NCI-H1436 (cell line): ENCODE measurements around the gene SLC26A5.
"Not testable (repeated sequence)": the region's sequence is repeated elsewhere in the genome, so short reads cannot be mapped to it uniquely, and the experiment has no call there.

ENCODE experiments used
- DNase-seq: peaks from one replicate; lab custom pipeline; 2025; lab: John Stamatoyannopoulos, UW

Gene SLC26A5, protein sequence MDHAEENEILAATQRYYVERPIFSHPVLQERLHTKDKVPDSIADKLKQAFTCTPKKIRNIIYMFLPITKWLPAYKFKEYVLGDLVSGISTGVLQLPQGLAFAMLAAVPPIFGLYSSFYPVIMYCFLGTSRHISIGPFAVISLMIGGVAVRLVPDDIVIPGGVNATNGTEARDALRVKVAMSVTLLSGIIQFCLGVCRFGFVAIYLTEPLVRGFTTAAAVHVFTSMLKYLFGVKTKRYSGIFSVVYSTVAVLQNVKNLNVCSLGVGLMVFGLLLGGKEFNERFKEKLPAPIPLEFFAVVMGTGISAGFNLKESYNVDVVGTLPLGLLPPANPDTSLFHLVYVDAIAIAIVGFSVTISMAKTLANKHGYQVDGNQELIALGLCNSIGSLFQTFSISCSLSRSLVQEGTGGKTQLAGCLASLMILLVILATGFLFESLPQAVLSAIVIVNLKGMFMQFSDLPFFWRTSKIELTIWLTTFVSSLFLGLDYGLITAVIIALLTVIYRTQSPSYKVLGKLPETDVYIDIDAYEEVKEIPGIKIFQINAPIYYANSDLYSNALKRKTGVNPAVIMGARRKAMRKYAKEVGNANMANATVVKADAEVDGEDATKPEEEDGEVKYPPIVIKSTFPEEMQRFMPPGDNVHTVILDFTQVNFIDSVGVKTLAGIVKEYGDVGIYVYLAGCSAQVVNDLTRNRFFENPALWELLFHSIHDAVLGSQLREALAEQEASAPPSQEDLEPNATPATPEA

DNA sequence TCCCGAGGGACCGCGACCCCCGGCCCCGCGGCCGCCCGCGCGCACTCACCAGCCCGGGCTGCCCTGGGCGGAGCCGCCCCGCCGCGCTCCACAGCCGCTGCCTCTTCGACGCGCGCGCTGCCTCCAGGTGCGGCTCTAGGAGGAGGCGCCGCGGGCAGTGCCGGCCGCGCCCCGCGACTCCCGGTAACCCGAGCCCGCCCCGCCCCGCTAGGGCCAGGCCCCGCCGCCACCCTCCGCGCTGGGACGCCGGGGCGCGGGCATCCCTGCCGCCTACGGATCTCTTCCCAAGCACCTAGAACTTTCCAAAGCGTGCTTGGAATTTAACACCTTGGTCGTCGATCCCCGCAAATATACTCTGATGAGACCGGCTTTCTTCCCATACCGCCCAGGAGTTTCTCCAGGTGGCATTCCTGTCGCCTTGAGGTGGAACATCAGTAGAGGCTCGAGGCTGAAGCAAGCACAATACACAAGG, at the start of gene SLC26A5:
SLC26A5 (minus strand) TSS at position 159 of the 472 bp plus-strand sequence. CDS start 24,693 bp downstream, outside the sequence.
- peak; percentile 29 for DNase-seq

DNA sequence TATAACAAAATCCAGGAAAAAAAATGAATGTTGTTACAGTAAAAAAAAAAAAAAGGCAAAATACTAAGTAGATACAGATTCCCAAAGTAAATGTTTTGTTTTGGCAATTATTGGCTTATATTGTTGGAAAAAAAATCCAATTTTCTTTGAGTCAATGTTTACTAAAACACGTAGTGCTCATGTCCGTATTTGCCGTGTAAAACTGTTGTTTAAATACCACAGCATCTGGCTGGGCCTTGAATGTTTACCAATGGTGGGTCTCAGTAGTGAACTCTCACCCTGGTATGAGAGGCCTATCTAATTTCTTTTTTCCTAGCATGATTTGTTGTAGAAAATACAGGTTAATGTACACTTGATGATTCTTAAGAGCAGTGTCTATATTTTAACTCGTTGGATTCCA, 41.4 kb upstream of the SLC26A5 start:
- DNase-seq: no peak

DNA sequence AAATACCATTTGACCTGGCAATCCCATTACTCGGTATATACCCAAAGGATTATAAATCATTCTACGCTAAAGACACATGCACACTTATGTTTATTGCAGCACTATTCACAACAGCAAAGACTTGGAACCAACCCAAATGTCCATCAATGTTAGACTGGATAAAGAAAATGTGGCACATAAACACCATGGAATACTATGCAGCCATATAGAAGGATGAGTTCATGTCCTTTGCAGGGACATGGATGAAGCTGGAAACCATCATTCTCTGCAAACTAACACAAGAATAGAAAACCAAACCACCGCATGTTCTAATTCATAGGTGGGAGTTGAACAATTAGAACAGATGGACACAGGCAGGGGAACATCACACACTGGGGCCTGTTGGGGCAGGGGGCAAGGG, 40.9 kb upstream of the SLC26A5 start:
- not testable (repeated sequence) for DNase-seq

DNA sequence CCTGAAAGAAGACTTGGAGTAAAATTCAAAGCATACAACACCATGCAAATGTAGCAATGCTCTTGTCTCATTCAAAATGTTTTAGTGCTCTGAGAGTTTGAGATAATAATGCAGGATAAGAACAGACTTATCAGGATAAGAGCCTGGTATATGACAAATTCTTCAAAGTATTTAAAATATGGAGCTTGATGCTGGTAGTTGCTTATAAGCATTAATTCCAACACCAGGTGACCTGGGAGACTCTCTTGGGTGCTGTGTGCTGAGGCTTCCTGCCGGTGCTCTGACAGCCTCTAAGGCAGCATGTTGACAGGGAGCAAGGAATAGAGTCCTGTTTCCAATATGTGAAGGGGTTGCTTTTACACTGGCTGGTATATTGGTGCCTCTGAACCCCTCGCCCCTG, 34.8 kb upstream of the SLC26A5 start:
- DNase-seq: no peak

DNA sequence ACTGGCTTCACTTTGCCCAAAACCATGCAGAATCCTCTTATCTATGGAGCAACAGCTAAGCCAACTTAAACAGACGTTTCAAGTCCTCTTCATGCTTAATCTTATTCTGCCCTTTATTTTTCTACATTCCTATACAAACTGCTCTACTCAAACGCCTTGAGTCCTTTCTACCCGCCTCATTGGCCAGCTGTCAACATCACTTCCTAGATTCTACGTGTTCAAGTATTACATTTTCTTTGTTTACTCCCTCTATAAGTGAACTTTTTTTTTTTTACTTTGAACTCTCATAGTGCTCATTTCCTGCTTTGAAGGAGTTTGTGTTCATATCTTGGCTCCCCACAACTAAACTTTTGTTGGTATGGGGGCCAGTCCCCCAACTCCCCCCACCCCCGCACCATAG, 28.9 kb upstream of the SLC26A5 start:
- no peak for DNase-seq

DNA sequence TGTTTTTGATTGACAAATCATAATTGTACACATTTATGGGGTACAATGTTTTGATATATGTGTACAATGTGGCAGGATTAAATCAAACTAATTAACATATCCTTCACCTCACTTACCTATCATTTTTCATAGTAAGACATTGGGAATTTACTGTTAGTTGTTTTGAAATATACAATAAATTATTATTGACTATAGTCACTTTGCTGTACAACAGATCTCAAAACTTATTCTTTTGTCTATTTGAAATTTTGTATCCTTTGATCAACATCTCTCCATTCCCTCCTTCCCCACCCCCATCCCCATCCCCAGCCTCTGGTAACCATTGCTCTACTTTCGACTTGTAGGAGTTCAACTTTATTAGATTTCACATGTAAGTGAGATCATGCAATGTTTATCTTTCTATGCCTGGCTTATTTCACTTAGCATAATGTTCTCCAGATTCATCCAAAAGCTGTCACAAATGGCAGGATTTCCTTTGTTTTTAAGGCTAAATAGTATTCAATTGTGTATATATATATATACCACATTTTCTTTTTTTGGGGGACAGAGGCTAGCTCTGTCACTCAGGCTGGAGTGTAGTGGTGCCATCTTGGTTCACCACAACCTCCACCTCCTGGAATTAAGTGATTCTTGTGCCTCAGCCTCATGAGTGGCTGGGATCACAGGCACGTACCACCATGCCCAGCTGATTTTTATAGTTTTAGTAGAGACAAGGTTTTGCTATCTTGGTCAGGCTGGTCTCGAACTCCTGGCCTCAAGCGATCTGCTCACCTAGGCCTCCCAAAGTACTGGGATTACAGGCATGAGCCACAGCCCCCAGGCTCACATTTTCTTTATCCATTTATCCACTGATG, 23.3 kb upstream of the SLC26A5 start:
- DNase-seq: no peak

DNA sequence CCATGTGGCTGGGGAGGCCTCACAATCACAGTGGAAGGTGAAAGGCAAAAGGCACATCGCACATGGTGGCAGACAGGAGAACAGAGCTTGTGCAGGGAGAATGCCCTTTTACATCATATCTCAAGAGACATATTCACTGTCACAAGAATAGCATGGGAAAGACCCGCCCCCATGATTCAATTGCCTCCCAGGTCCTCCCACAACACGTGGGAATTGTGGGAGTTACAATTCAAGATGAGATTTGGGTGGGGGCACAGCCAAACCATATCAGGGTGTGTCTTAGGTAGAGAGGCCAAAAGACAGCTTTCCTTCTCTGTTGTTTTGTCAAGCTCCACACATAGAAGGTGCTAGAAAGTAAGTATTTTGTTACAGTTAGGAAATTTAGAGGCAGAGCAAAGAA, 20.8 kb upstream of the SLC26A5 start:
- DNase-seq: no peak

DNA sequence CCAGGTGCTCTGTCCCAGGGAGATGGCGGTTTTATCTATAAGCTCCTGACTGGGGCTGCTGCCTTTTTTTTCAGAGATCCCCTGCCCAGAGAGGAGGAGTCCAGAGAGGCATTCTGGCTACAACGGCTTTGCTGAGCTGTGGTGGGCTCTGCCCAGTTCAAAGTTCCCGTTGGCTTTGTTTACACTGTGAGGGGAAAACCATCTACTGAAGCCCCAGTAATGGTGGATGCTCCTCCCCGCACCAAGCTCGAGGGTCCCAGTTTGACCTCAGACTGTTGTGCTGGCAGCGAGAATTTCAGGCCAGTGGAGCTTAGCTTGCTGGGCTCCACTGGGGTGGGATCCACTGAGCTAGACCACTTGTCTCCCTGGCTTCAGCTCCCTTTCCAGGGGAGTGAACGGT, 16.4 kb upstream of the SLC26A5 start:
- no peak for DNase-seq

DNA sequence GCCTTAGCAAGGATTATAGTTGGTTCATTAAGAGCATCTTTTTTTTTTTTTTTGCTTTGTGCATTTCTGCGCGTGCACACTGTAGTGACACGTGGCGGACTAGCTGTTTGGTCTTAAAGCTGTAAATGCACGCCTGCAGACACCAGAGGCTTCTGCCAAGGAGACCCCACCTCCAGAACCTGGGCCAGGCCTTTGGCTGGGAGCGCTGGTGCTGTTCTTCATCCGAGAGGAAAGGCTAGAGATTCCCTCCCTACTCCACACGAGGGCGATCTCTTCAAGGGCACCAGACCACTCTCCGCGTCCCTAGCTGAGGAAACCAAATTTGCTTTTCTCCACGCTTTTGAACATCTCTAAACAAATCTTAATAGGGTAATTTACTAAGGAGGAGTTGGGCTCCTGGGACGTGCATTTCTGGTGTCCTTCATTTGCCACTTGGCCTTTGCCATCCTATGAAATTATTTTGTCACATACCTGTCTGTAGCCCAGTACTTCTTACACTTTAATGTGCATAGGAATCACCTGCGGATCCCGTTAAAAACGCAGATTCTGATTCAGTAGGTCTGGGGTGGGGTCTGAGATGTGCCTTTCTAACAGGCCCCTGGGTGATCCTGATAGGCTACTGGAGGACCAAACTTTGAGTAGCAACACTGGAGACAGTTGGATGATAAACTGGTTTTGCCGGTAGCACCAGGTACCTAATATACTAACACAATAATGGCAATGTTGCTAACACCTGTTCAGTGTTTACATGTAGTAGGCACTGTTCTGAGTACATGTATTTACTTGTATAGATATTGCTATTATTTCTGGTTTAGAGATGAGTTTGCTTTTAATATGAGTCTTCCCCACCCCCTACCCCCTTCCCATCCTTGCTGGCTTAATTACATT, 1.3 kb upstream of the SLC26A5 start:
- DNase-seq: peak; percentile 50

DNA sequence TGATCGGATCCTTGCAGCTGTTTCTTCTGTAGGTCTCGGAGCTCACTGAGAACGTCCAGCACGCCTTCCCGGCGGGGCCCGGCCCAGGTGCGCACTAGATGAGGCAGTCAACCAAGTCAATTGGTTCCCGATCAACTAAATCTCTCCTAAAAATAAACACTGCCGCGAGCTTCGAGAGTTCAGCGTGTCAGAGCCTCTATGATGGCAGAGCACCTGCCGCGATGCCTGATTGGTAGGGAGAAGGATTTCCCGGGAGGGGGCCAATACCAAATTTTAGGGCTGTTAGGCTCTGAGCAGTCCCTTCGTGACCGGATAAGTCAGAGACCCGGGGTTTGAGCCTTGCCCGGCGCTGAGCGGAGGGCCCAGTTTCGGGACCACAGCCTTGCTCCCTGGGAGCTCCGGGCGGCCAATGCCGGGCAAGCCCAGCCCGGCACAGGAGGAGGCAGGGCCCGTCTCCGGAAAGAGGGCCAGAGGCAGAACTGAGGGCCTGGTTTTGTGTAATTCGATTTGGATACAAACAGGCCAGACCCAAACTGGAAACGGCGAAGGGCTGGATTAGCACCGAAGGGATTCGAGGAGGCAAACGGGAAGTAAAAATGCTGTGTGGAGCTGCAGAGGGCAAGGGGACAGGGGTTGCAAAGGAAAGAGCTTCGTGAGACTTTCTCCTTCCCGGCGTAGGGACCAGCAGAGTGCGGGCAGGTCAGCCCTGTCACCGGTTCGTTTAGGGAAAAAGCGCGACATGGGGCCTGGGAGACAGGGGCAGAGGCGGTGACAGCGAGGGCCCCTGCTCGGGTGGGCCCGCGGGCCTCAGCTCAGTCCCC, 569 bp downstream of the SLC26A5 start:
- DNase-seq: no peak

DNA sequence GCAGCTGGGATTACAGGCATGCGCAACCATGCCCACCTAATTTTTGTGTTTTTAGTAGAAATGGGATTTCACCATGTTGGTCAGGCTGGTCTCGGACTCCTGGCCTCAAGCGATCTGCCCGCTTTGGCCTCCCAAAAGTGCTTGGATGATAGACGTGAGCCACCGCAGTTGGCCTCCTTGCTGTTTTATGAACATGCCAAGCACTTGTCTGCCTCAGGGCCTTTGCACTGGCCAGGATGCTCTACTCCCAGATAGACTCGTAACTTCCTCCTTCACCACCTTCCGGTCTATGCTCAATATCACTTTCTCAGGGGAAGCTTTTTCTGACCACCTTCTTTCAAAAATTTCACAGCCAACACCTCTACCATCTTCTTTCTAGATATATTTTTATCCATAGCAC, 6.3 kb downstream of the SLC26A5 start:
- DNase-seq: no peak

DNA sequence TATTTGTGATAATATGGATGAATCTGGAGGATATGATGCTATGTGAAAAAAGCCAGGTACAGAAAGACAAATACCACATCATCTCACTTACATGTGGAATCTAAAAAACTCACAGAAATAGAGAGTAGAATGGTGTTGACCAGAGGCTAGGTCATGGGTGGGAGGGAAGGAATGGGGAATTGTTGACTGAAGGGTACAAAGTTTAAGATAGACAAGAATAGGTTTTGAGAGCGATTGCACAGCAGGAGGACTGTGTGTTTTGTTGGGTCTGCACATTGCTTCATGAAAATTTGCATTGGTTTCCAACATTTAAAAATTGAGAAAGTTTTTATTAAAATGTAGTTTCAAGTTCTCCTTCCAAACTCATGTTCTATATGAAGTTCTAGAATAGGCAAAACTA, 8.4 kb downstream of the SLC26A5 start:
- no peak for DNase-seq

DNA sequence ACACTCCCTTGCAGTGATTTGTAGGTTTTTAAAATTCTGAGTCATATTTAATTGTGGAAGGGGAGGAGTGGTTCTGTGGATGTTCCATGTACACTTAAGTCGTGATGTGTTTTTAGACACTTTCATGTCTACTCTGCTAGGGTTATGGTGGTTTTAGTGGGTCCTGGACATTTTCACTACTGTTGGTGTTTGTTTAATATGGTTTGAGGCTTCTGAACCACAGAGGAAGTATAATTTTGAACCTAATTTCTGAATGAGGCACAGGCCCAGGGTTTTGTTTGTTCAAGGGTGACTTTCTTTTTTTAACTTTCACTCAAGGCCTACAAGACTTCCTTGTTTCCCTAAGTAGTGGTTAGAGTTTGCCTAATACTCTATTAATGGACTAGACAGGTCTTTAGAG, 13.3 kb downstream of the SLC26A5 start:
- no peak for DNase-seq

DNA sequence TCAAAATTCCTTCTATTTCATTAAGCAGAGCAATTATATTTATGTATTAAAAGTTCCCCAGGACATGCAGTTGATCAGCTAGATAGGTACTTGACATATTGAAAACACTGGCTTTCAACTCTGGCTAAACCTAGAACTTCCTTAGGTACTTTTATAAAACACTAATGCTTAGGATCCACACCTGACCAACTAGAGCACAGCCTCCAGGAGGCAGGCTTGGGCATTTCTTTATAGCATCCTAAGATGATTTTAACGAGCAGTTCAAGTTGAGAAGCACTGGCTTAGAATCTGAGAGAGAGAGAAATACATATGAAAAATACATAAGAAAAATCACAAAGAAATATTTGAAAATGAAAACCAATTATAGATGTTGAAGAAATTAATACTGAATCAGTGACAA, 20.8 kb downstream of the SLC26A5 start:
- DNase-seq: no peak

DNA sequence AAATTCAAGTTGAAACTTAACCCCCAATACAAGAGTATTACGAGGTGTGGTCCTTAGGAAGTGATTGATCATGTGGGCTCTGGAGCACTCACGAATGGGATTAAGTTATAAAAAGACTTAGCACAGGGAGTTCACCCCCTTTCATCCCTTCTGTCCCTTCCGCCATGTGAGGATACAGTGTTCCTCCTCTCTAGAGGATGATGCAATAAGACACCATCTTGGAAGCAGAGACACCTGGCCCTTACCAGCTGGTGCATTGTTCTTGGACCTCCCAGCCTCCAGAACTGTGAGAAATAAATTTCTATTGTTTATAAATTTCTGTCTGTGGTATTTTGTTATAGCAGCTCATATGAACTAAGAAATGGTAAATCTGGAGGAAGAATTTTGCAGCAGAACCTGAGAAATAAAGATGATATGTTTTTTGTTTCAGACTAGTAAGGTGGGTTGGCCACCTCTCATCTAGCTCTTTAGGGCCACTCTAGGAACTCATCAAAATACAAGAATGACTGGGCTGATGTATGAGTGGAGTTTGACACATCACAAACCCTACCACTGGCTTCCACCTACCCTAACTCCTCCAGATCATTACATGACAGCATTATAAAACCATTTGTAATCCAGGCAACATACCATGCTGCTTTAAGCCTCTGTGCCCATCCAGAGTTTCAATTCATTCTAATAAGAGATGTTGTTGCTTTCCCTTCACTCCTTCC, 22.4 kb downstream of the SLC26A5 start:
- DNase-seq: no peak

DNA sequence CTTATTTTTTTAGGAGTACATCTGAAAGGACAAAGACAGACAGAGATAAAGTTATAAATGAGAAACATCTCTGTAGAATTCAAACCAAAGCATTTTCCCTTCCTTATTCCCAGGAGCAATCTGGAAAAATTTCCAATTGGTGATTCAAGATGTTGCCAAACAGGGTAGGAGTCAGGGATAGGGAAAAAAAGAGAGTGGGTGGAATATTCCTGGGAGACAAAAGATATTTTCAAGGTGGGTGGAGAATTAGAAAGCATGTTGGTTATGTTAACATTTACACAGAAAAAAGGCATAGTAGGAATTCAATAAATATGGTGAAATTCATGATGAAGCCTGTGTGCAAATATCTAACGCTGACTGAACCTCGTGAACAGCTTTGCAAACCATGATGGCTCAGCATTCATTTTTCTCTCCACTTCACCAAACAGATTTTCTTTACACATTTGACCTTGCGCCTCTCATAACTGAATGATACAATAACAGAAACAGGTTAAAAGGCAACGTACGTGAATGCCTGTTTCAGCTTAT, 25.1 kb downstream of the SLC26A5 start:
- DNase-seq: no peak

DNA sequence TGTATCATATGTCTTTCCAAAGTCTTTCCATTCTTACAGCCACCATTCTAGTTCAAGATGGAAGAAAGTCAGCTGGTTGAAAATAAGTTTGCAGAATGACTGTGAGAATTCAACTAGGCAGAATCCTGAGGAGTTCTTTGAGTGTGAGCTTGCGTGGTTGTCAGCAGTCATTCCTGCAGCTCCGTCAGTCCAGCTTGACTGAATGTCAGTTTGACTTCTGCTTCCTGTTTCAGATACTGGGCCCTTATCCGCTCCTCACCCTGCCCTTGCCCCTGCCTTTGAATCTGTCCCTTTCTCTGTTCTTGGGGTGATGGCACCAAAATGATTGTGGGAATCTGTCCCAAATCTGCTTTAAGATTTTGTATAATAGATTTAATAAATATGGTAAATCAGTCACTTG, 27.8 kb downstream of the SLC26A5 start:
- DNase-seq: no peak

DNA sequence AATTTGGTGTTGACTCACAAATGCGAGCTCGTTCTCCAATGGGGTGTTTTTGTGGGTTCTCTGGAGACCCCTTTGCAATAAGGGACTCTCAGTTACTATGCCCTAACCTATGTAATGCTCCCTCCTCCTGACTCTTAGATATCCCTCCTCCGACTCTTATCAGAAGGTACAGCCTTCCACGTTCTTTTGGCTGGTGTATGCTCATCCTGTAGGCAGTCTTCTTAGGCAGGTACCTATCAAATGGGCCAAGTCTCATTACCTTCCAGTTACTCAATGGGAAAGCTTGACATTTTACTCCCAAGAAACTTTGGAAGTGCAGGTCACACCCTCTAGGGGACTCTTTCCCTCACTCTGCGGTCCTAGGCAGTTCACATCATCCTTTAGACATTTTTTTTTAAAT, 32.6 kb downstream of the SLC26A5 start:
- no peak for DNase-seq

DNA sequence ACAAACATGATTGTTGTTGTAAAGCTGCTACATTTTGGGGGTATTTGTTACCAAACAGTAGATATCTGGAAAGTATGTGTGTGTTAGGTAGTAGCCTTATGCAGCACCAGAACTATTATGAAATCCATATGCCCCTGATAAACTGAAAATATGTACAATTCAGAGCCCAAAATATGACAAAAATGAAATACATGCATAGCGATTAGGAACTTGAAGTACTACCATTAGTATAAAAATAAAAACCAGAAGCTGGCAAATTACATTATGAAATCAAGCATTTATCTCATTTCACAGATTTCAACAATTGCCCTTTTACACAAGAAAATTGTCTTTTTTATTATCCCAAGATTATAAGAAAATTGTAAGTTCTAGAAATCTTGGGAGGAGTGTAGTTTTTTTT, 33.9 kb downstream of the SLC26A5 start:
- no peak for DNase-seq
